Gastroesophageal sphincter (tissue), 3 donors: ENCODE data around the gene PRKAA2.

Experiments used
- CTCF ChIP-seq, 4 experiments: fragments of 200-600 bp in 2 of 4; fragments of 450-650 bp in 2 of 4; sonication (generic) in 1 of 4; IDR thresholded peaks; one replicate each; pipeline ENCODE4 v1.5.1; 2017 to 2019; ENCODE audit warnings: antibody characterized with exemption in 4 of 4, mild to moderate bottlenecking in 2 of 4, moderate library complexity in 2 of 4
- POLR2A ChIP-seq, 2 donors: fragments of 450-650 bp; IDR thresholded peaks; one replicate each; pipeline ENCODE4 v1.6.1; 2017; ENCODE audit warnings: antibody characterized with exemption in 2 of 2, mild to moderate bottlenecking in 2 of 2, moderate library complexity in 1 of 2
- POLR2AphosphoS5 ChIP-seq: sonication (generic); formaldehyde crosslinking; IDR thresholded peaks from one replicate; pipeline ENCODE4 v1.6.1; 2017; ENCODE audit warnings: antibody characterized with exemption

- TF ChIP-seq CTCF (IDR thresholded peaks at IDR 0.05), result no peak
- TF ChIP-seq POLR2A (IDR thresholded peaks at IDR 0.05), result no peak
- no peak for TF ChIP-seq POLR2AphosphoS5
Measured at GRCh38 chr1:56666112-56666608, 21.0 kb downstream of the PRKAA2 start.
